Measurements from ENCODE around the gene IMPG2.

The IMPG2 gene

GRCh38 chr3:101179637-101180036 is 140.7 kb downstream of the IMPG2 start:
- no peak for DNase-seq

- no peak for DNase-seq
Measured at GRCh38 chr3:101177577-101177976, 142.8 kb downstream of the IMPG2 start.
